Islet of Langerhans (tissue), 1 donor: ENCODE measurements around the gene CLCA1.
A peak's percentile ranks its signal among the peaks of the same experiment; 100 is the strongest.

Source experiments
- FAIRE-seq: peaks from one replicate; lab custom pipeline; 2011; peaks lifted over from hg19 to GRCh38; lab: Jason Lieb, UNC

The CLCA1 gene

GRCh38 chr1:86468501-86468977 lies at the start of gene CLCA1:
TSS of gene CLCA1 (plus strand) at chr1:86468927. CDS start at chr1:86468972, 45 bp downstream.
- FAIRE-seq, result no peak

DNA sequence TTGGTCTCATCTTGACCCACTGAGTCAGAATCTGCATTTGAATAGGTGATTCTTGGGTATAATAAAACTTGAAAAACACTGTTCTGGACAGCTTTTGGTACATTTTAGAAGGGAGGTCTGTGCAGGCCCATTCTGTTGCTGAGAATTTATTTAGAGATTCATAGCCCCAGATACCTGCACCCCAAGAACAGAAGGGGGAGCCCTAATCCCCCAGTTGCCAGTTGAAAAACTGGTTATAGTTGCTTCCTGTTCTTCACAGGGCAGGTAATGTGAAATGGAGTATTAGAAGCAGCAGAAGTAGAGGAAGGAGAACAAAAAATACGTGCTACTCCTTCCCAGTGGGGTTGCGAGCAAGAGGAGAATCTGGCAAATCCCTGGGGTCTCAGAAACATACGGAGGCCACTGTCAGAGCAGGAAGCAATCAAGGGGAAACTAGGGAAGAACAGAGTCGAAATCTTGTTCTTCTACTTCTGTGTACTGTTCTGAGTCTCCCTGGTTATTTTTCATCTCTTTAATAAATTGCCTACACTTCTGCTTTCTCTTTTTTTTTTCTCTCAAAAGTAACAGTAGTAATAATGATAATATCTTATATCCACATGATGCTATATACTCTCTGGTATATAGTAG lies 49.3 kb upstream of the CLCA1 start:
- peak; percentile 17 for FAIRE-seq

GRCh38 chr1:86421601-86422280 lies 47.0 kb upstream of the CLCA1 start:
- no peak for FAIRE-seq

DNA sequence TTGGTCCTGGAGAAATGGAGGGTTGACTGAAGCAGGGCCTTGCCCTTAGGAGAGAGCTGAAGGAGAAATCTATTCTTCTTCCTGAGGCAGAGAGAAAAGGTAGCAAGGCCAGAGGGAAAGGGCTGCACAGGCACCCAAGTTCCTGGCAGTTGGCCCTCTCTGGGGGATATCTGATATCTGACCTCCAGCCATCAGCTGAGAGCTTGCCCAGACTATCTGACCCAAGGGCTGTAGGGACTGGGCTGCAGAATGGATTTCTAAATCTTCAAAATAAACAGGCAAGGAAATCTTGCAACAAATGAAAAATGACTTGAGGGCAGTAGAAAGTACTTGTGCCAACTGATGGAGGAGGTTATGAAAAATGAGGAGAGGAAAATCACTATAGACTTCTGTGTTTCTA lies 45.3 kb upstream of the CLCA1 start:
- FAIRE-seq, result no peak

DNA sequence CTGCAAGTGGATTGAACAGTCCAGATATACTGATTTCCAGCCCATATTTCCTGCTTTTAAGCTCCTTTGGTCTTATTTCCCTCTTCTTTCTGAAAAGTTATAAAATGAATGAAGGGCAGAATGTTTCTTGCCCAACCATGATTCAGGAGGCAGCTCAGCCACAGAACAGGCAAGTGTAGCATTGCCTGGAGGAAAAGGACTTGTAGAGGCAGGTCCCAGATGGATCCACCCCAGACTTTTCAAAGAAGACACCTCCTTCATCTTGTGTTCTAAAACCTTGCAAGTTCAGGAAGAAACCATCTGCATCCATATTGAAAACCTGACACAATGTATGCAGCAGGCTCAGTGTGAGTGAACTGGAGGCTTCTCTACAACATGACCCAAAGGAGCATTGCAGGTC lies 44.9 kb upstream of the CLCA1 start, which contains the start of gene CLCA2:
Gene CLCA2 (plus strand): TSS at position 299 of the 400 bp plus-strand sequence. CDS start 77 bp downstream, at position 376.
- no peak for FAIRE-seq

GRCh38 chr1:86429122-86429725 lies 39.5 kb upstream of the CLCA1 start:
- FAIRE-seq, result no peak

- FAIRE-seq, result peak; percentile 38
Measured at GRCh38 chr1:86429835-86430234, 38.9 kb upstream of the CLCA1 start.

GRCh38 chr1:86430376-86430775 lies 38.4 kb upstream of the CLCA1 start:
- no peak for FAIRE-seq

- FAIRE-seq, result no peak
Measured at GRCh38 chr1:86434059-86434458, 34.7 kb upstream of the CLCA1 start.

DNA sequence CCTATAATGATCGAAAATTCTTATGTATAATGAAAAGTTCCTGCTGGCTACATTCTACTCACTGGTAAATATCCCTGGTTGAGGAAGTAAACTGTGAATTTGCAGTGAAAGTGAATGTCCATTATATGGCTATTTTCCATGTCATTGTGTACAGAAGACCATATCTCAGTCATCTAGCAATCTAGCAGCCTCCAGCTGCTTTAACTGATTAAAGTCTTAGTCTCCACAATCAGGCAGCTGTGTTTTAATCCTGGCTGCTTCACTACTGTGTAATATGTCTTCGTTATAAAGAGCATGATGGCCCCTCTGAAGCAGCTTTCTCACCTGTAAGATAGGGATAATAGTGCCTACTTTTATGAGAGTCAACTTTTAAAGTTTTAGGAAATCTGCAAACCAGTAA lies 33.4 kb upstream of the CLCA1 start:
- no peak for FAIRE-seq

DNA sequence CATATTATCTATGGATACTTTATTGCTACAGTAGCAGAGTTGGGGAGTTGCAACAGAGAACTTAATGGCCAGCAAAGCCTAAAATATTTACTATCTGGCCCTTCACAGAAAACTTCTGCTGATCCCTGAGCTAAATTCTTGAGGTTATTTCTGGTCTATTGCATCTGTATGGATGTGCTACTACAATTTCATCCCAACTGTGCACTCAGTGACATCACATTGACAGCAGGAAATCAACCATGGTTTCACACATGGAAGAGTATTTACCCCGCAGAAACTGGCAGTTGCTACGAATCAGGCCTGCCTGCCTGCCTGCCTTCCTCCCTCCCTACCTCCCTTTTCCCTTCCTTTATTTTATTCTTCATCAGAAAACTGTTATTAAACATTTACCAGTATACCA lies 32.7 kb upstream of the CLCA1 start:
- no peak for FAIRE-seq

DNA sequence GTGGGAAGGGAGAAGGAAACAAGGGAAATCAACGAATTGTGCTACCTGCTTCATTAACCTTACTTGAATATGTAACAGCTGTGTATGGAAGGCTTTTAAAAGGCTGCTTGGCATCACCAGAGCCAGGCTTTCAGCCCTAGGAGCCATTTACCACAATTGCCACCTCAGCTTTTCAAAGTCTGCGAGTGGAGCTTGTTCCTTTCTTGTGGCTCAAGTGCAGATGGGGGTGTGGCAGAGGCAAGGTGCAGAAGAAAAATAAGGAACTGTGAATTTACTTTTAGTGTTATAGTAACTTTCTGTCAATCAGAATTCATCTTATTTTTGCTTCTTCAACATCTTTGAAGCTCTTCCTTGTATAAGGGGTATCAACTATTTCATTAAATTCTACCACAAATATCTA lies 27.1 kb upstream of the CLCA1 start:
- no peak for FAIRE-seq

DNA sequence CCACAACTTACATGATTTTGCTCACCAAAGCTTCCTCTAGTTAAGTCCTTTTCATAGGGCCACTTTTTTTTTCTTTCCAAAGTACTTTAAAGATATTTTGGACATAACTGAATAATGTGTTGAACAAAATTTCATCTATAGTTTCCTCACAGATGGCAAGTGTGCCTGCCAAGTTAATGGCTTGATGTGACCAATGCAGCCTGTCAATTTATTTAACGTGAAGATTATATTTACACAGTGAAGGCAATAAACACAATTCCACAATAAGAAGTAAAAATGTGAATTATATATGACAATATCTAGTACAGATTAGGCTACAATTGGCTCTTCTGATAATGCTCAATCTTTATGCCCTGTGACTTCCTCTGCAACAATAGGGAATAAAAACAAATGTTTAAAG lies 26.7 kb upstream of the CLCA1 start:
- no peak for FAIRE-seq

DNA sequence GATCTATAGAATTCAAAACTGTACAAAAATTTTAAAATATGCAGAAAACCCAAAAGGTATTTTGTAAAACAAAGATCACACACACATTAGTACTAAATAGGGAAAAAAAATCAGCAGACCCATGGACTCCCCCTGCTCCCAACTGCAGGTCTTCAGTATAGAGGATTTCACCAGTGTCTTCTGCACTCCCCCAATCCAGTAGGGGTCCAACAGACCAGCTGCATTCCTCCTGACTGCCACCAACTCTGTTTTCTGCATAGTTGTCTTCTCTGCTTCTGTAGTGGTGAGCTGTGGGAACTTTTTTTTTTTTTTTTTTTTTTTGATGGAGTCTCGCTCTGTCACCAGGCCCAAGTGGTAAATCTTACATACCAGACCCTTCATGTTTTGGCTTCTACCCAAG lies 22.8 kb upstream of the CLCA1 start:
- FAIRE-seq, result no peak

- no peak for FAIRE-seq
Measured at GRCh38 chr1:86447198-86447790, 21.4 kb upstream of the CLCA1 start.

DNA sequence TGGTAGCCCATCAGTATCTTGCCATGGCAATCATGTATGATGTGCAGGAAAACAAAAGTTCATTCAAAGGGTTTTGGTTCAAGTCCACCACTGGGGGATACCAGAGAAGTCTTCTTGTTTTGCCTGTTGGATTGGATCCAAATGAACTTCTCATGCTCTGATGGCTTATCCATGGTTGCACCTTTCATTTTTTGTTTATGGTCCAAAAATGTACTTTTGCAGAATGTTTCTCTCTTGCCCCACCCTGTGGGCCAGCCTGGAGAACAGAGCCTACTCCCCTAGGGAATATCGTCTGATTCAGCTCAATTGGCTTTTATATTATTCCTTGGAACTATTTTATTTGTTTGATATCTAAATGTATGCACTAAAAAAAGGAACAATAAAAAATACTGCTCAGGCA lies 20.1 kb upstream of the CLCA1 start:
- FAIRE-seq, result no peak

GRCh38 chr1:86449103-86449502 lies 19.6 kb upstream of the CLCA1 start:
- no peak for FAIRE-seq

DNA sequence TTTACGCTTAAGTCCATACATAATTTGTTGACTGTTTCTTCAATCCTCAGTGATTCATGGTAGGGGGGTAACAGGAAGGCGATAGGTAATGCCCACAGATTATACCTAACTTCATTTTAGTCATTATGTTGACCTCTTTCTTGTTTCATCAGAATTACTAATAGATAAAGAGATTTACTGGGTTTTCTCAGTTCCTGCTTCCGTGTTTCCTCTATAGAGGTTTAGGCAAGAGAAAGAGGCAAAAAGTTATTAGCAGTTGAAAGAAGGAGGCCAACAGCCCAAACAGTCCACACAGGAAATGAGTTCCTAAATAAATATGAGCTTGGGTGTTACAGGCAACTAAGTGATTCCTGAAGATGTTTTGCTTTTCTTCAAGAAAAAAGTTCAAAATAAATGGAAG lies 17.9 kb upstream of the CLCA1 start:
- no peak for FAIRE-seq

DNA sequence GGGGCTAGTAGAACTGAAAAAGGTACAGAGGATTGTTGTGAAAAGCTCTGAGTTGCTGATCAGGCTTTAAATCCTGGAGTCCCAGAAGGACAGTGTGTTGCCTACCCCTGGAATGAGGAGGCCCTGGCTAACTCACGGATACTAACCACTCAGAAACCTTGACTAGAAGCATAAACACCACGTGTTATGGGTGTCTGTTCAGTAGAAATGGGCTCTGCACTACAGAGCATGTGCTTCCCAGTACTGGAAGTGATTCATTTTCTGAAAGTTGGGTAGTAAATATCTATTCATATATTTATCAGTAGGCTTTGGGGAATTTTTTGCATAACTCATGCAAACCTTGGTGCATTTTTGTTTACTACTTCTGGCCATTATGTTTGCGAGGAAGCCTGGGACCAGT lies 15.1 kb upstream of the CLCA1 start:
- no peak for FAIRE-seq

DNA sequence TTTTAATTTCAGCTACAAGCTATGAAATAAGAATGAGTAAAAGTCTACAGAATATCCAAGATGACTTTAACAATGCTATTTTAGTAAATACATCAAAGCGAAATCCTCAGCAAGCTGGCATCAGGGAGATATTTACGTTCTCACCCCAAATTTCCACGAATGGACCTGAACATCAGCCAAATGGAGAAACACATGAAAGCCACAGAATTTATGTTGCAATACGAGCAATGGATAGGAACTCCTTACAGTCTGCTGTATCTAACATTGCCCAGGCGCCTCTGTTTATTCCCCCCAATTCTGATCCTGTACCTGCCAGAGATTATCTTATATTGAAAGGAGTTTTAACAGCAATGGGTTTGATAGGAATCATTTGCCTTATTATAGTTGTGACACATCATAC lies 13.7 kb upstream of the CLCA1 start:
- no peak for FAIRE-seq

- FAIRE-seq, result no peak
Measured at GRCh38 chr1:86460998-86461397, 7.7 kb upstream of the CLCA1 start.

DNA sequence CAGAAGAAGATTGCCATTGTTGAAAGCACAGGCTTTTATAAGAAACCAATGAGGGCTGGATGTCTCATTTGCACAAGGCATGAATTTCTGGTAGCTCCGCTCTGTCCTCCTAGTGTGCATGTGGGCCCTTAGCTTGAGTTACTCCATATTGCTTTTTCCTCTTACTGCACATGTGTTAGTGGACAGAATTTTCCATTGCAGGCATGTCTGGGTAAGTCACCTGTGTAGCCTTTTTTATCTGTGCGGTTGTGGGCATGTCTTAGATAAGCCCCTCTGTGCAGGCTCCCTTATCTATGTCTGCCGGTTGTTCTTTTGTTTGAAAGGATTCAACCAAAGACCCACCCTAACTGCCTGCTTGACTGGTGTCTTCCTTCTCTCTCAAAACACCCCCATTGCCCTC lies 7.2 kb upstream of the CLCA1 start:
- no peak for FAIRE-seq

DNA sequence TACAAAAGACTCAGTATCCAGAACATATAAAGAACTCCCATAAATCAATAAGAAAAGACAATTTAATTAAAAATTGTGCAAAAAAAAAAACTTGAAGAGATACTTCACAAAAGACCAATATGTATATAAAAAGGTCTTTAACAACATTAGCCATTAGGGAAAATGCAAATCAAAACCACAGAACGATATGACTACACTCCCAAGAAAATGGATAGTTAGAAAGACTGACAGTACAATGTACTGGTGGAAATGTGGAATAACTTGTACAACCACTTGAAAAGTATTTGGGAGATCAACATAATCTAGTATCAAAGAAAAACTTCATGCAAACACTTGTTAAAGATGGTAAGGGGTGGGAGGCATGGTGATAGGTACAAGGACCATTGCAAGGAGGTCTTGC lies 3.9 kb upstream of the CLCA1 start:
- no peak for FAIRE-seq
